GM23338 (cell line): ENCODE results near the gene INTS6. TPM values are rescaled to one million over a fixed set of nuclear protein-coding genes. Genes with fewer than 3 reads are reported as not detected.

Experiments used
- ATAC-seq: fragments of 200-7000 bp; cut with Tn5 transposase; 3 replicates; pipeline ENCODE4 v1.9.1; 2020
- DNase-seq: peaks from one replicate; pipeline ENCODE4 v3.0.0-alpha.2; 2015; ENCODE audit warnings: low spot score
- H2AFZ ChIP-seq: fragments of 200-600 bp; sonication (generic); 2 replicates; pipeline ENCODE4 v1.8.0; 2016; ENCODE audit warnings: antibody characterized with exemption, mild to moderate bottlenecking, moderate library complexity
- H3F3A ChIP-seq: fragments of 200-600 bp; sonication (generic); replicated peaks from 2 replicates; pipeline ENCODE4 v1.8.0; 2017; ENCODE audit warnings: antibody characterized with exemption, mixed run types, low read depth
- H3K27ac ChIP-seq: fragments of 200-600 bp; sonication (generic); 2 replicates; pipeline ENCODE4 v1.6.1; 2016; ENCODE audit warnings: low read depth
- H3K27me3 ChIP-seq: fragments of 200-600 bp; sonication (generic); 2 replicates; pipeline ENCODE4 v1.8.0; 2016; ENCODE audit warnings: mild to moderate bottlenecking, mixed run types, moderate library complexity; ENCODE audit not compliant: insufficient read depth
- H3K36me3 ChIP-seq: fragments of 200-600 bp; sonication (generic); 2 replicates; pipeline ENCODE4 v1.8.0; 2016; ENCODE audit warnings: mild to moderate bottlenecking; ENCODE audit not compliant: insufficient read depth
- H3K4me1 ChIP-seq: fragments of 200-600 bp; sonication (generic); 2 replicates; pipeline ENCODE4 v1.8.0; 2016; ENCODE audit warnings: mild to moderate bottlenecking, moderate library complexity; ENCODE audit not compliant: insufficient read depth
- H3K4me2 ChIP-seq: fragments of 200-600 bp; sonication (generic); 2 replicates; pipeline ENCODE4 v1.7.1; 2017; ENCODE audit warnings: mixed run types
- H3K4me3 ChIP-seq: fragments of 200-600 bp; sonication (generic); 2 replicates; pipeline ENCODE4 v1.6.1; 2016; ENCODE audit warnings: mixed run types
- H3K79me2 ChIP-seq: fragments of 200-600 bp; sonication (generic); replicated peaks from 2 replicates; pipeline ENCODE4 v1.8.0; 2017; ENCODE audit warnings: mild to moderate bottlenecking; ENCODE audit not compliant: insufficient read depth
- H3K9me2 ChIP-seq: fragments of 200-600 bp; sonication (generic); 2 replicates; pipeline ENCODE4 v1.8.0; 2017; ENCODE audit not compliant: insufficient read depth
- H4K20me1 ChIP-seq: fragments of 200-600 bp; sonication (generic); replicated peaks from 2 replicates; pipeline ENCODE4 v1.8.0; 2017; ENCODE audit warnings: mild to moderate bottlenecking; ENCODE audit not compliant: insufficient read depth
- H3K27ac Mint-ChIP-seq: 2 replicates; pipeline ENCODE4 v1.8.0; 2020; ENCODE audit warnings: inconsistent platforms, mild to moderate bottlenecking, moderate library complexity, mixed read lengths
- H3K27me3 Mint-ChIP-seq: 3 replicates; pipeline ENCODE4 v1.8.0; 2022; ENCODE audit warnings: low read depth, mild to moderate bottlenecking, moderate library complexity, mixed read lengths, inconsistent platforms; ENCODE audit not compliant: insufficient read depth, poor library complexity
- H3K36me3 Mint-ChIP-seq: 3 replicates; pipeline ENCODE4 v1.8.0; 2021; ENCODE audit warnings: low read depth, mild to moderate bottlenecking, inconsistent platforms, moderate library complexity, mixed read lengths
- H3K4me1 Mint-ChIP-seq: 3 replicates; pipeline ENCODE4 v1.8.0; 2020; ENCODE audit warnings: mild to moderate bottlenecking, inconsistent platforms, mixed read lengths
- H3K4me3 Mint-ChIP-seq: 3 replicates; pipeline ENCODE4 v1.8.0; 2021; ENCODE audit warnings: moderate library complexity, mild to moderate bottlenecking, inconsistent platforms, mixed read lengths
- H3K9me3 Mint-ChIP-seq: 3 replicates; pipeline ENCODE4 v1.8.0; 2020; ENCODE audit warnings: moderate library complexity, mild to moderate bottlenecking, inconsistent platforms, mixed read lengths
- CTCF ChIP-seq, 2 experiments: fragments of 200-600 bp in 1 of 2; sonication (generic) in 1 of 2; conservative IDR thresholded peaks; 2 replicates each; pipeline versions ENCODE4 v1.5.1 to v1.6.1; 2016 to 2017; ENCODE audit warnings: antibody characterized with exemption in 2 of 2, low read depth in 2 of 2, mild to moderate bottlenecking in 2 of 2, moderate library complexity in 1 of 2
- ETS1 ChIP-seq: IDR thresholded peaks from 2 replicates; pipeline ENCODE4 v1.6.1; 2016; ENCODE audit warnings: antibody characterized with exemption
- EZH2 ChIP-seq: fragments of 200-600 bp; sonication (generic); IDR thresholded peaks from one replicate; pipeline ENCODE4 v1.8.0; 2017; ENCODE audit warnings: antibody characterized with exemption, mild to moderate bottlenecking, low read depth; ENCODE audit not compliant: unreplicated experiment
- JUNB ChIP-seq: IDR thresholded peaks from one replicate; pipeline ENCODE4 v1.6.1; 2016; ENCODE audit warnings: antibody characterized with exemption; ENCODE audit not compliant: unreplicated experiment
- STAT1 ChIP-seq: IDR thresholded peaks from one replicate; pipeline ENCODE4 v1.6.1; 2016; ENCODE audit warnings: antibody characterized with exemption; ENCODE audit not compliant: unreplicated experiment
- ZNF114 ChIP-seq: fragments of 250-450 bp; sonication (Bioruptor Pico); IDR thresholded peaks from 2 replicates; pipeline ENCODE4 v1.5.0; 2020; ENCODE audit warnings: mild to moderate bottlenecking, moderate library complexity
- ZNF331 ChIP-seq: fragments of 250-450 bp; sonication (Bioruptor Pico); IDR thresholded peaks from 2 replicates; pipeline ENCODE4 v1.5.0; 2020; ENCODE audit warnings: low read depth, mild to moderate bottlenecking, moderate library complexity
- polyA plus RNA-seq: library from polyadenylated mRNA; unstranded; fragments of >200 nt; fragmentation: Nextera tagmentation; extraction: Ambion mirVana; gene quantifications from 2 replicates; pipeline ENCODE4 v1.2.1, GENCODE V29; 2016
- total RNA-seq: library from RNA; depleted of rRNA; stranded (reverse); fragments of >200 nt; shearing (Covaris generic); gene quantifications from 2 replicates; pipeline ENCODE4 v1.2.3, GENCODE V29; 2014
- TF ChIP-seq, protein P1 (sequence below): IDR thresholded peaks from one replicate; pipeline ENCODE4 v1.6.1; 2018; ENCODE audit warnings: antibody characterized with exemption; ENCODE audit not compliant: unreplicated experiment

Gene INTS6
- total and polyA plus RNA-seq, 2 experiments from 2014 or later = 24.8 to 38.6 TPM

DNA sequence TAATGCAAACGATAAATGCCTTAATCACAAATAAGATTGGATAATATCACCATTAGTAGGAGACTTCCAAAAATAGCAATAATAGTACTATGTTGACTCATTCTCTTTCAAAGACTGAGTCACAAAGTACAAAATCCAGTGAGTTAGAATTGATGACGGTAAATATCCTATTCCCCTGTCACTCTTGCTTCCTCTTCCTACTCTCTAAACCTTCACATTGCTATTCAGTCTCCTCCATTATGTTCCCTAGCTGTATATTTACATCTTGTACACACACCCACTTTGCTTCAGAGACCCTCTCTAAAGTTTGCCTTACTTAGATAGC is 26.3 kb upstream of the INTS6 start:
- H3K9me2 ChIP-seq = no peaks in the 10 kb centered on the region
- H3K36me3 ChIP-seq = no peaks in the 10 kb centered on the region
- TF ChIP-seq STAT1 (no peak), CTCF (conservative IDR thresholded peaks at IDR 0.05; ENCODE audit: low read depth in 2 of 2) (no peak), ZNF331 (no peak), EZH2 (no peak), ZNF114 (CRISPR knock-in tag) (no peak), JUNB (no peak), ETS1 (no peak)
- TF ChIP-seq, protein P1, sequence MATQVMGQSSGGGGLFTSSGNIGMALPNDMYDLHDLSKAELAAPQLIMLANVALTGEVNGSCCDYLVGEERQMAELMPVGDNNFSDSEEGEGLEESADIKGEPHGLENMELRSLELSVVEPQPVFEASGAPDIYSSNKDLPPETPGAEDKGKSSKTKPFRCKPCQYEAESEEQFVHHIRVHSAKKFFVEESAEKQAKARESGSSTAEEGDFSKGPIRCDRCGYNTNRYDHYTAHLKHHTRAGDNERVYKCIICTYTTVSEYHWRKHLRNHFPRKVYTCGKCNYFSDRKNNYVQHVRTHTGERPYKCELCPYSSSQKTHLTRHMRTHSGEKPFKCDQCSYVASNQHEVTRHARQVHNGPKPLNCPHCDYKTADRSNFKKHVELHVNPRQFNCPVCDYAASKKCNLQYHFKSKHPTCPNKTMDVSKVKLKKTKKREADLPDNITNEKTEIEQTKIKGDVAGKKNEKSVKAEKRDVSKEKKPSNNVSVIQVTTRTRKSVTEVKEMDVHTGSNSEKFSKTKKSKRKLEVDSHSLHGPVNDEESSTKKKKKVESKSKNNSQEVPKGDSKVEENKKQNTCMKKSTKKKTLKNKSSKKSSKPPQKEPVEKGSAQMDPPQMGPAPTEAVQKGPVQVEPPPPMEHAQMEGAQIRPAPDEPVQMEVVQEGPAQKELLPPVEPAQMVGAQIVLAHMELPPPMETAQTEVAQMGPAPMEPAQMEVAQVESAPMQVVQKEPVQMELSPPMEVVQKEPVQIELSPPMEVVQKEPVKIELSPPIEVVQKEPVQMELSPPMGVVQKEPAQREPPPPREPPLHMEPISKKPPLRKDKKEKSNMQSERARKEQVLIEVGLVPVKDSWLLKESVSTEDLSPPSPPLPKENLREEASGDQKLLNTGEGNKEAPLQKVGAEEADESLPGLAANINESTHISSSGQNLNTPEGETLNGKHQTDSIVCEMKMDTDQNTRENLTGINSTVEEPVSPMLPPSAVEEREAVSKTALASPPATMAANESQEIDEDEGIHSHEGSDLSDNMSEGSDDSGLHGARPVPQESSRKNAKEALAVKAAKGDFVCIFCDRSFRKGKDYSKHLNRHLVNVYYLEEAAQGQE = no peak
- Mint-ChIP-seq H3K27me3 (no peaks in the 10 kb centered on the region), H3K9me3 (peaks cover 5% of the 10 kb centered on the region; the same call in 2 of the 3 replicates), H3K4me1 (no peaks in the 10 kb centered on the region), H3K27ac (no peak overlapping the region), H3K36me3 (no peaks in the 10 kb centered on the region), H3K4me3 (no peak overlapping the region)
- ATAC-seq = no peak
- no peaks in the 10 kb centered on the region for H3K27me3 ChIP-seq
- H3K4me3 ChIP-seq = no peak overlapping the region
- H3K79me2 ChIP-seq = no peaks in the 10 kb centered on the region
- no peaks in the 10 kb centered on the region for H4K20me1 ChIP-seq
- no peak overlapping the region for H2AFZ ChIP-seq
- H3K27ac ChIP-seq = no peak overlapping the region
- H3K4me1 ChIP-seq = no peaks in the 10 kb centered on the region
- DNase-seq = no peak
- no peaks in the 10 kb centered on the region for H3F3A ChIP-seq
- no peak overlapping the region for H3K4me2 ChIP-seq

GRCh38 chr13:51478418-51479198 is 25.8 kb upstream of the INTS6 start:
- H3K4me2 ChIP-seq = no peak overlapping the region

More at GRCh38 chr13:51478418-51479198, 25.8 kb upstream of the INTS6 start:
- no peaks in the 10 kb centered on the region for H3K4me1 ChIP-seq
- no peaks in the 10 kb centered on the region for H3F3A ChIP-seq
- H3K9me3 Mint-ChIP-seq = peaks cover 2% of the 10 kb centered on the region; the same call in 2 of the 3 replicates
- H3K36me3 ChIP-seq = no peaks in the 10 kb centered on the region
- DNase-seq (no peak), ATAC-seq (no peak)
- no peaks in the 10 kb centered on the region for H3K79me2 ChIP-seq
- no peak overlapping the region for H3K27ac Mint-ChIP-seq
- no peaks in the 10 kb centered on the region for H3K27me3 Mint-ChIP-seq
- no peak overlapping the region for H3K4me3 Mint-ChIP-seq
- H4K20me1 ChIP-seq = no peaks in the 10 kb centered on the region
- H2AFZ ChIP-seq = no peak overlapping the region; the same call in 1 of the 2 replicates
- no peaks in the 10 kb centered on the region for H3K36me3 Mint-ChIP-seq
- no peaks in the 10 kb centered on the region for H3K27me3 ChIP-seq
- no peak overlapping the region for H3K27ac ChIP-seq
- H3K4me3 ChIP-seq = no peak overlapping the region
- H3K4me1 Mint-ChIP-seq = no peaks in the 10 kb centered on the region
- TF ChIP-seq ZNF331 (no peak), STAT1 (no peak), ZNF114 (CRISPR knock-in tag) (no peak), JUNB (no peak)
- H3K9me2 ChIP-seq = no peaks in the 10 kb centered on the region
